Measurements from ENCODE around the gene SH3BGRL. TPM values are rescaled to one million over a fixed set of nuclear protein-coding genes. Genes with fewer than 3 reads are reported as not detected.

The SH3BGRL gene
- total RNA-seq, result 51.9 and 79.8 TPM in 2 replicates

GRCh38 chrX:81201671-81202455 is at the start of gene SH3BGRL, which contains the start of gene HMGN5:
Gene SH3BGRL (plus strand): TSS chrX:81202102. CDS start chrX:81202201, 99 bp downstream.
Gene HMGN5 (minus strand): TSS chrX:81201913. CDS start chrX:81121549, 80,364 bp downstream.

Other genes with a start within 250 kb of the SH3BGRL start
- gene HMGN5, start 189 bp upstream of the SH3BGRL start, total RNA-seq, result 2.2 TPM in 2 replicates

All from aortic smooth muscle cell (primary cell).